NCI-H2107 treated with DMSO at 0.1 percent for 48 hours (cell line): ENCODE results near the gene SLC22A1.
"Not testable (repeated sequence)": the region's sequence is repeated elsewhere in the genome, so short reads cannot be mapped to it uniquely, and the experiment has no call there.

Experiments used
- DNase-seq: peaks from one replicate; lab custom pipeline; 2025; ENCODE audit not compliant: unreplicated experiment; lab: John Stamatoyannopoulos, UW

SLC22A1 gene

GRCh38 chr6:160121981-160122380 lies 366 bp downstream of the SLC22A1 start:
- DNase-seq: no peak

- DNase-seq: no peak
These were observed 1.1 kb downstream of the SLC22A1 start for GRCh38 chr6:160122744-160123143.

GRCh38 chr6:160124007-160124406 lies 2.4 kb downstream of the SLC22A1 start:
- no peak for DNase-seq

GRCh38 chr6:160124605-160125004 lies 3.0 kb downstream of the SLC22A1 start:
- no peak for DNase-seq

GRCh38 chr6:160125105-160125504 lies 3.5 kb downstream of the SLC22A1 start:
- not testable (repeated sequence) for DNase-seq

GRCh38 chr6:160127270-160128124 lies 5.9 kb downstream of the SLC22A1 start:
- DNase-seq: no peak

GRCh38 chr6:160128125-160128683 lies 6.6 kb downstream of the SLC22A1 start:
- no peak for DNase-seq

GRCh38 chr6:160128879-160129516 lies 7.4 kb downstream of the SLC22A1 start:
- DNase-seq: no peak

GRCh38 chr6:160129881-160130615 lies 8.4 kb downstream of the SLC22A1 start:
- DNase-seq: no peak

- no peak for DNase-seq
These were observed 9.3 kb downstream of the SLC22A1 start for GRCh38 chr6:160130729-160131484.

GRCh38 chr6:160131636-160132296 lies 10.2 kb downstream of the SLC22A1 start:
- no peak for DNase-seq

- no peak for DNase-seq
These were observed 10.7 kb downstream of the SLC22A1 start for GRCh38 chr6:160132297-160132637.

GRCh38 chr6:160132776-160133338 lies 11.2 kb downstream of the SLC22A1 start:
- no peak for DNase-seq

- no peak for DNase-seq
These were observed 12.1 kb downstream of the SLC22A1 start for GRCh38 chr6:160133441-160134336.

GRCh38 chr6:160134337-160134751 lies 12.7 kb downstream of the SLC22A1 start:
- not testable (repeated sequence) for DNase-seq

- no peak for DNase-seq
These were observed 13.3 kb downstream of the SLC22A1 start for GRCh38 chr6:160134779-160135547.

- no peak for DNase-seq
These were observed 14.5 kb downstream of the SLC22A1 start for GRCh38 chr6:160135907-160136655.
